Nephron progenitor cell (in vitro differentiated cells): Measurements from ENCODE around the gene SMIM23.

Source experiments
- DNase-seq: peaks from one replicate; pipeline ENCODE4 v3.0.0; 2021
- H3K27ac Mint-ChIP-seq: 2 replicates; pipeline ENCODE4 v1.8.0; 2021; ENCODE audit warnings: mild to moderate bottlenecking, moderate library complexity, mixed read lengths
- H3K27me3 Mint-ChIP-seq: 2 replicates; pipeline ENCODE4 v1.8.0; 2021; ENCODE audit warnings: mild to moderate bottlenecking, low read depth, mixed read lengths; ENCODE audit not compliant: poor library complexity
- H3K36me3 Mint-ChIP-seq: 2 replicates; pipeline ENCODE4 v1.8.0; 2021; ENCODE audit warnings: low read depth, mixed read lengths
- H3K4me1 Mint-ChIP-seq: 2 replicates; pipeline ENCODE4 v1.8.0; 2021; ENCODE audit warnings: mixed read lengths
- H3K4me3 Mint-ChIP-seq: 2 replicates; pipeline ENCODE4 v1.8.0; 2021; ENCODE audit warnings: mild to moderate bottlenecking, moderate library complexity, mixed read lengths
- H3K9me3 Mint-ChIP-seq: 2 replicates; pipeline ENCODE4 v1.8.0; 2021; ENCODE audit warnings: mild to moderate bottlenecking, moderate library complexity, mixed read lengths
- TF ChIP-seq, protein P1 (sequence below): fragments of 200-600 bp; sonication (generic); IDR thresholded peaks from 2 replicates; pipeline ENCODE4 v1.5.0; 2021; ENCODE audit warnings: antibody characterized with exemption

Gene SMIM23

DNA sequence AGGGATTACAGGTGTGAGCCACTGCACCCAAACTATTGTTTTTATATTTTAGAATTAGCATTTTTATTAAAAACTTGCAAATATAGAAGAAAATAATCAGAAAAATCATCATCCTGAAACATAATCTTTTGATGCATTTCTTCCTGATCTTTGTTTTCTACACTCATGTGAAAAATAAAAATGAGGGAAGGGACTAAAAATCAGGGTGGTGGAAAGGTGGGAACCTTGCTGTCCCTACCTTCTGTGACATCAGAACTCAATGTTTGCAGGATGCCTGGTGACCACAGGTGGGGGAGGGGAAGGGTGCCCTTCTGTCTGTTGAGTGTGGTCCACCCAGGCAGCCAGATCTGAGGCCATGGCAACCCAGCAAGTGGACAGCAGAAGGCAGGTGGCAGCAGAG lies at the start of gene SMIM23:
Gene SMIM23 (plus strand): TSS at position 301 of the 400 bp plus-strand sequence. CDS start 55 bp downstream, at position 356.
- Mint-ChIP-seq H3K4me3 (no peak within 1 kb of the TSS), H3K4me1 (no peaks in the 10 kb centered on the region), H3K9me3 (no peaks in the 10 kb centered on the region), H3K27me3 (peaks cover 15% of the 10 kb centered on the region), H3K36me3 (no peaks in the 10 kb centered on the region), H3K27ac (no peak within 1 kb of the TSS)
- DNase-seq: no peak
- TF ChIP-seq, protein P1, sequence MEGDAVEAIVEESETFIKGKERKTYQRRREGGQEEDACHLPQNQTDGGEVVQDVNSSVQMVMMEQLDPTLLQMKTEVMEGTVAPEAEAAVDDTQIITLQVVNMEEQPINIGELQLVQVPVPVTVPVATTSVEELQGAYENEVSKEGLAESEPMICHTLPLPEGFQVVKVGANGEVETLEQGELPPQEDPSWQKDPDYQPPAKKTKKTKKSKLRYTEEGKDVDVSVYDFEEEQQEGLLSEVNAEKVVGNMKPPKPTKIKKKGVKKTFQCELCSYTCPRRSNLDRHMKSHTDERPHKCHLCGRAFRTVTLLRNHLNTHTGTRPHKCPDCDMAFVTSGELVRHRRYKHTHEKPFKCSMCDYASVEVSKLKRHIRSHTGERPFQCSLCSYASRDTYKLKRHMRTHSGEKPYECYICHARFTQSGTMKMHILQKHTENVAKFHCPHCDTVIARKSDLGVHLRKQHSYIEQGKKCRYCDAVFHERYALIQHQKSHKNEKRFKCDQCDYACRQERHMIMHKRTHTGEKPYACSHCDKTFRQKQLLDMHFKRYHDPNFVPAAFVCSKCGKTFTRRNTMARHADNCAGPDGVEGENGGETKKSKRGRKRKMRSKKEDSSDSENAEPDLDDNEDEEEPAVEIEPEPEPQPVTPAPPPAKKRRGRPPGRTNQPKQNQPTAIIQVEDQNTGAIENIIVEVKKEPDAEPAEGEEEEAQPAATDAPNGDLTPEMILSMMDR: no peak

DNA sequence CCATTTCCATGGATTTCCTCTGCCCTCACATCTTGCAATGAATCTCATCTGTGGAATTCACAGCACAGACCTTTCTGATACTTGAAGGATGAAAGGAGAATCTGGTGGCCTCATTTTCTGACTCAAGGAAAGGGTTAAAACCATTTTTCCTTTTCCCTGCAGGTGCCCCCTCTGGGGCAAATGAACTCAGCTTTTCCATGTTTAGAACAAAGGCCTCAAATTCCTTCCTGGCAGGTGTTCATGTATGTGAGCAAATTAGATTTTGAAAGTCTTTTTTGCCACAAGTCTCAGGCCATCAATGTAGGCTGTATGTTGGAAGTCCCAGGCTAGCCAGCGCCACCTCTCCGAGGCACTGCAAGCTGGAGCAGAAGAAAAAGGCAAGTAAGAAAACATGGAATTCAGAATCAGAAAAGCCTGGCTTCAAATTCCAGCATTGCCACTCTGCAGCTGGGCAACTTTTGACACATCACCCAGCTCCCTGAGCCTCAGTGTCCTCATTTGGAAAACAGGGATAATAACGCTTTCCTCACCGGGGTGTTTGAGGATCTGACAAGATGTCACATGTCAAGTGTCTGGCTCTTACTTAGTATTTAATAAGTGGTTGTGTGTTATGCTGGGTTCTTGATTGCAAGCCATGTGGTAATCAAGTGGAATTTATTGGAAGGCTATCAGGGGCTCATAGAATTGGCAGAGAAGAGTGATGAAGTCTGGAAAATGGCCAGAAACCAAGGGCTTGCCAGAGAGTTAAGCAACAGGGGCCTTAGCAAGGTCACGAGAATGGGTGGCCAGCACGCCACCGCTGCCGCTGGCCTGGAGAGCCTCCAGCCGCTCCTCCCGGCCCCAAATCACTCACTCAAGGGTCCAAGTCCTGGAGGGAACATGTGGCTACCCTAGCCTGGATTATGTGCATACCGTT lies 48.4 kb upstream of the SMIM23 start:
- DNase-seq: no peak
- Mint-ChIP-seq H3K4me1 (peaks cover 20% of the 10 kb centered on the region), H3K4me3 (no peak overlapping the region), H3K36me3 (no peaks in the 10 kb centered on the region), H3K27ac (no peak overlapping the region), H3K9me3 (no peaks in the 10 kb centered on the region), H3K27me3 (peaks cover 3% of the 10 kb centered on the region)
- TF ChIP-seq, protein P1: no peak

DNA sequence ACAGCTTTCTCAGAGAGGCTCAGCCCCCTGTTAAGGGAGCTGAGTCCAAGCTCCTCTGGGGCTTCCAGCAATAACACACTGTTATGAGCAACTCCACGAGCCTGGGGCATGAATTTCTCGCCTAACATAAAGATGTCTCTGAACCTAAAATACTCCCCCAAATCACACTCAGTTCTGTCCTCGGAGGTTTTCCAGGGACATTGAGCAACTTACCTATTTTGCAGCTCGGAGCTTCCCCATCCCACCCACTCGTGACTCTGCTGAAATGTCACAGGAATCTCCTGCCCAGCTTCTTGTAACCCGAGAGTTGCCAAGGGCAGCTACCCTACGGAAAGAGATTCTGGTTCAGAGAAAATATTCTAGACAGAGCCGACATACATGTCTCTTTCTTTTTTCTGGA lies 47.1 kb upstream of the SMIM23 start:
- no peak overlapping the region for H3K4me3 Mint-ChIP-seq
- peaks cover 24% of the 10 kb centered on the region for H3K4me1 Mint-ChIP-seq
- no peaks in the 10 kb centered on the region for H3K9me3 Mint-ChIP-seq
- H3K27ac Mint-ChIP-seq: no peak overlapping the region
- H3K36me3 Mint-ChIP-seq: no peaks in the 10 kb centered on the region
- H3K27me3 Mint-ChIP-seq: peaks cover 3% of the 10 kb centered on the region
- DNase-seq: no peak
- TF ChIP-seq, protein P1: no peak

DNA sequence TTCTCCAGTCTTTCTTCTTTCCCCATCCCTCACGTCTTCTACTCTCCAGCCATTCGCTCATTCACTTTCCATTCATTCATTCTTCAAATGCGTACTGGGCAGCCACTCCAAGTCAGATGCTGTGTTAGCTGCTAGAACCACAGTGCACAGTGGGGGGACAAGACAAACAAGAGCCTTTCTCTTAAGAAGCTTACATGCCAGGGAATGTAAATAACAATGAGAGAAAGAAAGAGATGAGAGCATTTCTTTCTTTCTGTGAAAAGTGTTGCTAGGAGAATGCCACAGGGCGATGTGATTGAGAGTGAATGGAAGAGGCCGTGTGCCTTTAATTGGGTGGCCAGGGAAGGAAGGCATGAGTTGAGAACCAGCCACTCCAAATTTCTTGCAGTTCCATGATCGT lies 46.3 kb upstream of the SMIM23 start:
- peaks cover 3% of the 10 kb centered on the region for H3K27me3 Mint-ChIP-seq
- no peak for DNase-seq
- no peak overlapping the region for H3K4me3 Mint-ChIP-seq
- H3K27ac Mint-ChIP-seq: no peak overlapping the region
- no peaks in the 10 kb centered on the region for H3K9me3 Mint-ChIP-seq
- peaks cover 25% of the 10 kb centered on the region for H3K4me1 Mint-ChIP-seq
- TF ChIP-seq, protein P1: no peak
- H3K36me3 Mint-ChIP-seq: no peaks in the 10 kb centered on the region

DNA sequence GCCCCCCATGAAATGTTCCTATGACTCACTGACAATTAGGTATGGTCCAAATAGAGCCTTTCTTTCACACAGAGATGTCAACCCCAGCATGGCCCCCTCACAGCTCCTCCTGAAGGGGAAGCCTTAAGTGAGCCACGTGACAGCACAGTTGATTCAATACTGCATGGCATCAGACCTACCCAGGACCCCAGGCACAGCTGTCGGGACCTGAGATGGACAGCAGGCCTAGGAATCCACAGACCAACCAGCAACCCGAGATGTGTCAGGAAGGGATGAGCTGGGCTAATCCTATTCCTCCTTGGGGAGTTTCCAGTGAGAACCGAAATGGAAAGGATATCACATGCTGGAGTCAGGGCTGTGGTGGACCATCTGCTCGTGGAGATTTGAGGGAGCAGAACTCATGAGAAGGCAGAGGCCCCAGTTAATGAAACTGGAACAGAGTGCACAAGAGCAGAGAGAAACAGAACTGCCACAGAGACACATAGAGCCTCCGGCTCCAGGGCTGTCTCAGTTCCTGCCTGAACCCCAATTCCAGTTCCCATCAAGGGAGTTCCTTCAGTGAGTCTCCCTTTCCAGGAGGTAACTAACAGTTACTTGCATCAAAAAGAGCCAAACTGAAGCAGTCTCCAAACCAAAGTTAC lies 42.1 kb upstream of the SMIM23 start:
- no peak for DNase-seq

More for the DNA sequence above, 42.1 kb upstream of the SMIM23 start:
- H3K4me1 Mint-ChIP-seq: peaks cover 31% of the 10 kb centered on the region
- no peaks in the 10 kb centered on the region for H3K9me3 Mint-ChIP-seq
- TF ChIP-seq, protein P1: no peak
- H3K27me3 Mint-ChIP-seq: peaks cover 3% of the 10 kb centered on the region
- no peaks in the 10 kb centered on the region for H3K36me3 Mint-ChIP-seq
- no peak overlapping the region for H3K4me3 Mint-ChIP-seq
- no peak overlapping the region for H3K27ac Mint-ChIP-seq
